Ovary (tissue), 3 donors: ENCODE data around the gene RBBP4.

Experiments used
- EP300 ChIP-seq: sonication (generic); formaldehyde crosslinking; IDR thresholded peaks from one replicate; pipeline ENCODE4 v1.6.1; 2017; ENCODE audit warnings: antibody characterized with exemption
- POLR2A ChIP-seq: fragments of 450-650 bp; IDR thresholded peaks from one replicate; pipeline ENCODE4 v1.6.1; 2017; ENCODE audit warnings: antibody characterized with exemption, mild to moderate bottlenecking, moderate library complexity
- TF ChIP-seq, protein P1 (sequence below), 3 donors: fragments of 450-650 bp in 2 of 3; fragments of 200-600 bp in 1 of 3; IDR thresholded peaks; one replicate each; pipeline versions ENCODE4 v1.5.1 to v1.8.0; 2016 to 2022; ENCODE audit warnings: antibody characterized with exemption in 3 of 3, mild to moderate bottlenecking in 1 of 3
- donor health status: DM: no; HTN: no; CAD: no.

DNA sequence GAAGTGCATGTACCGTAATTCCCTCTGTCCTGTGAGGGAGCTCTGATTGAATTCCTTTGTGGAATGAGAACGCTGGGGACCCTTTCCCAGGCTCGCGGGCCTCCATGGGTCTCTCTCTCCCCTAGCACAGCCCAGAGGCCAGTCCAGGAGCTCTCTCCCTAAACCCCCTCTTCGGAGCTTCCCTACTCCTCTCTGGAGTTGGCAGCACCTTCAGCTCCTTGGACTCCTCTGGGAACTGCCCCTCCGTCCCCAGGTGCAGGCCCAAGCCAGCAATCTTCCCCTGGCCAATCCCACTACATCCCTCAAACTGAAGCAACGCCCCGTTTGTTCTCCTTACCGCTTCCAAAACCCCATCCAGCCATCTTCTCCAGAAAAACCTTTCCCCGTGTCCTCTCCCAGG, 62.1 kb downstream of the RBBP4 start:
- TF ChIP-seq, protein P1, sequence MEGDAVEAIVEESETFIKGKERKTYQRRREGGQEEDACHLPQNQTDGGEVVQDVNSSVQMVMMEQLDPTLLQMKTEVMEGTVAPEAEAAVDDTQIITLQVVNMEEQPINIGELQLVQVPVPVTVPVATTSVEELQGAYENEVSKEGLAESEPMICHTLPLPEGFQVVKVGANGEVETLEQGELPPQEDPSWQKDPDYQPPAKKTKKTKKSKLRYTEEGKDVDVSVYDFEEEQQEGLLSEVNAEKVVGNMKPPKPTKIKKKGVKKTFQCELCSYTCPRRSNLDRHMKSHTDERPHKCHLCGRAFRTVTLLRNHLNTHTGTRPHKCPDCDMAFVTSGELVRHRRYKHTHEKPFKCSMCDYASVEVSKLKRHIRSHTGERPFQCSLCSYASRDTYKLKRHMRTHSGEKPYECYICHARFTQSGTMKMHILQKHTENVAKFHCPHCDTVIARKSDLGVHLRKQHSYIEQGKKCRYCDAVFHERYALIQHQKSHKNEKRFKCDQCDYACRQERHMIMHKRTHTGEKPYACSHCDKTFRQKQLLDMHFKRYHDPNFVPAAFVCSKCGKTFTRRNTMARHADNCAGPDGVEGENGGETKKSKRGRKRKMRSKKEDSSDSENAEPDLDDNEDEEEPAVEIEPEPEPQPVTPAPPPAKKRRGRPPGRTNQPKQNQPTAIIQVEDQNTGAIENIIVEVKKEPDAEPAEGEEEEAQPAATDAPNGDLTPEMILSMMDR (IDR thresholded peaks at IDR 0.05) = no peak
- TF ChIP-seq POLR2A (no peak), EP300 (no peak)
